Astrocyte (in vitro differentiated cells and primary cell): ENCODE data around the gene GNB1L. TPM values are rescaled to one million over a fixed set of nuclear protein-coding genes. Genes with fewer than 3 reads are reported as not detected.

Experiments
- DNase-seq: peaks from one replicate; pipeline ENCODE4 v3.0.0-alpha.2; 2010; ENCODE audit warnings: low read depth
- FAIRE-seq: peaks from 2 replicates; lab custom pipeline; 2011; peaks lifted over from hg19 to GRCh38; lab: Jason Lieb, UNC
- H2AFZ ChIP-seq: 2 replicates; pipeline ENCODE4 v1.6.0; 2012; ENCODE audit warnings: low read depth, low read length, inconsistent platforms
- H3K27ac ChIP-seq: 2 replicates; pipeline ENCODE4 v1.5.1; 2011; ENCODE audit warnings: low read depth, low read length, inconsistent platforms
- H3K27me3 ChIP-seq: 2 replicates; pipeline ENCODE4 v1.6.0; 2011; ENCODE audit warnings: low read length, inconsistent platforms; ENCODE audit not compliant: insufficient read depth
- H3K36me3 ChIP-seq: 2 replicates; pipeline ENCODE4 v1.5.1; 2011; ENCODE audit warnings: low read length, inconsistent platforms; ENCODE audit not compliant: insufficient read depth
- H3K4me1 ChIP-seq: 2 replicates; pipeline ENCODE4 v1.5.1; 2011; ENCODE audit warnings: low read length, inconsistent platforms; ENCODE audit not compliant: insufficient read depth
- H3K4me2 ChIP-seq: 2 replicates; pipeline ENCODE4 v1.6.0; 2012; ENCODE audit warnings: low read length, inconsistent platforms
- H3K4me3 ChIP-seq: 2 replicates; pipeline ENCODE4 v1.5.1; 2011; ENCODE audit warnings: low read depth, mild to moderate bottlenecking, low read length, inconsistent platforms; ENCODE audit not compliant: insufficient read depth
- H3K79me2 ChIP-seq: 2 replicates; pipeline ENCODE4 v1.6.0; 2012; ENCODE audit warnings: mild to moderate bottlenecking, low read length, inconsistent platforms; ENCODE audit not compliant: insufficient read depth
- H3K9ac ChIP-seq: 2 replicates; pipeline ENCODE4 v1.6.0; 2012; ENCODE audit warnings: mild to moderate bottlenecking, low read length, inconsistent platforms
- H3K9me3 ChIP-seq: 2 replicates; pipeline ENCODE4 v1.5.1; 2012; ENCODE audit warnings: low read depth, mild to moderate bottlenecking, low read length, inconsistent platforms; ENCODE audit not compliant: insufficient read depth
- H4K20me1 ChIP-seq: 2 replicates; pipeline ENCODE4 v1.6.0; 2012; ENCODE audit warnings: low read length, inconsistent platforms; ENCODE audit not compliant: insufficient read depth
- H3K27ac Mint-ChIP-seq: one replicate; pipeline ENCODE4 v1.8.0; 2021; ENCODE audit warnings: mild to moderate bottlenecking, mixed read lengths; ENCODE audit not compliant: unreplicated experiment
- H3K27me3 Mint-ChIP-seq: one replicate; pipeline ENCODE4 v1.8.0; 2021; ENCODE audit warnings: low read depth, mixed read lengths; ENCODE audit not compliant: unreplicated experiment
- H3K36me3 Mint-ChIP-seq: one replicate; pipeline ENCODE4 v1.8.0; 2021; ENCODE audit warnings: low read depth, mixed read lengths; ENCODE audit not compliant: unreplicated experiment
- H3K4me1 Mint-ChIP-seq: one replicate; pipeline ENCODE4 v1.8.0; 2021; ENCODE audit warnings: low read depth, mixed read lengths; ENCODE audit not compliant: unreplicated experiment
- H3K4me3 Mint-ChIP-seq: one replicate; pipeline ENCODE4 v1.8.0; 2021; ENCODE audit warnings: mild to moderate bottlenecking, moderate library complexity, mixed read lengths; ENCODE audit not compliant: unreplicated experiment
- H3K9me3 Mint-ChIP-seq: one replicate; pipeline ENCODE4 v1.8.0; 2021; ENCODE audit warnings: mild to moderate bottlenecking, mixed read lengths; ENCODE audit not compliant: unreplicated experiment
- CTCF ChIP-seq: IDR thresholded peaks from 2 replicates; pipeline ENCODE4 v1.5.1; 2011; ENCODE audit warnings: low read depth, mild to moderate bottlenecking, inconsistent platforms, low read length, moderate library complexity; ENCODE audit not compliant: insufficient read depth
- EZH2 ChIP-seq: IDR thresholded peaks from 2 replicates; pipeline ENCODE4 v1.6.1; 2012; ENCODE audit warnings: mild to moderate bottlenecking, low read length, inconsistent platforms; ENCODE audit not compliant: insufficient read depth
- total RNA-seq: library from RNA; stranded (reverse); gene quantifications from 2 replicates; pipeline ENCODE4 v1.2.1, GENCODE V29; 2021

The GNB1L gene
- total RNA-seq, 1 donor from 2014 or later = 14.3 TPM

GRCh38 chr22:19770349-19771220 lies 84.1 kb downstream of the GNB1L start:
- Mint-ChIP-seq H3K27ac (no peak overlapping the region), H3K4me1 (no peaks in the 10 kb centered on the region), H3K27me3 (peaks cover 72% of the 10 kb centered on the region), H3K9me3 (peaks cover 2% of the 10 kb centered on the region), H3K4me3 (no peak overlapping the region), H3K36me3 (no peaks in the 10 kb centered on the region)
- no peaks in the 10 kb centered on the region for H4K20me1 ChIP-seq
- H3K9ac ChIP-seq = no peak overlapping the region
- H3K4me3 ChIP-seq = no peak overlapping the region
- peaks cover 64% of the 10 kb centered on the region for H3K27me3 ChIP-seq
- FAIRE-seq = no peak
- no peaks in the 10 kb centered on the region for H3K79me2 ChIP-seq
- H3K27ac ChIP-seq = no peak overlapping the region
- no peak for DNase-seq
- H3K4me2 ChIP-seq = no peak overlapping the region
- H3K36me3 ChIP-seq = no peaks in the 10 kb centered on the region
- H2AFZ ChIP-seq = no peak overlapping the region
- TF ChIP-seq EZH2 (no peak), CTCF (no peak)
- H3K4me1 ChIP-seq = no peaks in the 10 kb centered on the region
- H3K9me3 ChIP-seq = no peaks in the 10 kb centered on the region

GRCh38 chr22:19769393-19769715 lies 85.3 kb downstream of the GNB1L start:
- no peaks in the 10 kb centered on the region for H3K79me2 ChIP-seq
- FAIRE-seq (no peak), DNase-seq (no peak)
- H3K9me3 ChIP-seq = no peaks in the 10 kb centered on the region
- peaks cover 5% of the 10 kb centered on the region for H3K9me3 Mint-ChIP-seq
- no peaks in the 10 kb centered on the region for H3K36me3 ChIP-seq
- H4K20me1 ChIP-seq = peaks cover 9% of the 10 kb centered on the region
- H2AFZ ChIP-seq = no peak overlapping the region
- H3K4me2 ChIP-seq = no peak overlapping the region
- no peaks in the 10 kb centered on the region for H3K4me1 ChIP-seq
- no peaks in the 10 kb centered on the region for H3K36me3 Mint-ChIP-seq
- H3K4me3 Mint-ChIP-seq = no peak overlapping the region
- no peak for TF ChIP-seq EZH2
- no peaks in the 10 kb centered on the region for H3K4me1 Mint-ChIP-seq
- H3K27me3 Mint-ChIP-seq = peaks cover 76% of the 10 kb centered on the region
- H3K27me3 ChIP-seq = peaks cover 73% of the 10 kb centered on the region
- no peak overlapping the region for H3K9ac ChIP-seq
- H3K27ac ChIP-seq = no peak overlapping the region
- H3K4me3 ChIP-seq = no peak overlapping the region
- H3K27ac Mint-ChIP-seq = no peak overlapping the region

GRCh38 chr22:19767427-19768341 lies 87.0 kb downstream of the GNB1L start:
- Mint-ChIP-seq H3K4me1 (no peaks in the 10 kb centered on the region), H3K27me3 (peaks cover 70% of the 10 kb centered on the region), H3K27ac (peak overlapping the region; percentile 53), H3K36me3 (no peaks in the 10 kb centered on the region), H3K9me3 (peaks cover 6% of the 10 kb centered on the region), H3K4me3 (no peak overlapping the region)
- Histone ChIP-seq H3K4me3 (no peak overlapping the region), H4K20me1 (peaks cover 10% of the 10 kb centered on the region), H2AFZ (no peak overlapping the region), H3K36me3 (no peaks in the 10 kb centered on the region), H3K9me3 (peaks cover 3% of the 10 kb centered on the region), H3K4me2 (no peak overlapping the region), H3K79me2 (no peaks in the 10 kb centered on the region), H3K4me1 (no peaks in the 10 kb centered on the region), H3K9ac (no peak overlapping the region), H3K27ac (no peak overlapping the region), H3K27me3 (peaks cover 77% of the 10 kb centered on the region)
- no peak for TF ChIP-seq CTCF
- TF ChIP-seq EZH2 = peak; percentile 24
- FAIRE-seq = no peak
- no peak for DNase-seq
